Dendritic cell treated with granulocyte-macrophage colony-stimulating factor and Interleukin-4, amounts not matched to agents 40 ng/mL and 50 ng/mL, for 4 days (primary cell): ENCODE results near the gene MED23.

ENCODE experiments used
- H3K27ac Mint-ChIP-seq: one replicate; pipeline ENCODE4 v1.8.0; 2022; ENCODE audit warnings: mild to moderate bottlenecking, mixed read lengths
- H3K27me3 Mint-ChIP-seq: one replicate; pipeline ENCODE4 v1.8.0; 2022; ENCODE audit warnings: mild to moderate bottlenecking, mixed read lengths
- H3K36me3 Mint-ChIP-seq: one replicate; pipeline ENCODE4 v1.8.0; 2022; ENCODE audit warnings: low read depth, mixed read lengths
- H3K4me1 Mint-ChIP-seq: one replicate; pipeline ENCODE4 v1.8.0; 2022; ENCODE audit warnings: low read depth, mixed read lengths
- H3K4me3 Mint-ChIP-seq: one replicate; pipeline ENCODE4 v1.8.0; 2022; ENCODE audit warnings: mild to moderate bottlenecking, moderate library complexity, mixed read lengths
- H3K9me3 Mint-ChIP-seq: one replicate; pipeline ENCODE4 v1.8.0; 2022; ENCODE audit warnings: mixed read lengths
- intact Hi-C: fragments of 100-400 bp; cut with micrococcal nuclease; formaldehyde crosslinking; loops from one replicate; pipeline ENCODE4 v1.15.0; 2022

Gene MED23

GRCh38 chr6:131646249-131646670 is 18.2 kb upstream of the MED23 start:
- Mint-ChIP-seq H3K9me3 (no peaks in the 10 kb centered on the region), H3K27ac (no peak overlapping the region), H3K27me3 (no peaks in the 10 kb centered on the region), H3K4me3 (no peak overlapping the region), H3K36me3 (no peaks in the 10 kb centered on the region), H3K4me1 (no peaks in the 10 kb centered on the region)
- intact Hi-C loops = no loop called here

- Mint-ChIP-seq H3K36me3 (no peaks in the 10 kb centered on the region), H3K9me3 (no peaks in the 10 kb centered on the region), H3K4me1 (no peaks in the 10 kb centered on the region), H3K27me3 (no peaks in the 10 kb centered on the region), H3K4me3 (no peak overlapping the region), H3K27ac (no peak overlapping the region)
- intact Hi-C loops = no loop called here
Observed at GRCh38 chr6:131645846-131646245, 17.8 kb upstream of the MED23 start.

GRCh38 chr6:131644921-131645320 is 16.9 kb upstream of the MED23 start:
- intact Hi-C loops = no loop called here
- Mint-ChIP-seq H3K27ac (no peak overlapping the region), H3K36me3 (no peaks in the 10 kb centered on the region), H3K4me1 (no peaks in the 10 kb centered on the region), H3K9me3 (no peaks in the 10 kb centered on the region), H3K27me3 (no peaks in the 10 kb centered on the region), H3K4me3 (no peak overlapping the region)

GRCh38 chr6:131643855-131644460 is 15.9 kb upstream of the MED23 start:
- H3K27me3 Mint-ChIP-seq = no peaks in the 10 kb centered on the region
- intact Hi-C loops = no loop called here

GRCh38 chr6:131642987-131643611 is 15.1 kb upstream of the MED23 start:
- H3K4me1 Mint-ChIP-seq = no peaks in the 10 kb centered on the region
- H3K27me3 Mint-ChIP-seq = no peaks in the 10 kb centered on the region
- H3K9me3 Mint-ChIP-seq = no peaks in the 10 kb centered on the region
- no peaks in the 10 kb centered on the region for H3K36me3 Mint-ChIP-seq
- H3K27ac Mint-ChIP-seq = no peak overlapping the region
- no peak overlapping the region for H3K4me3 Mint-ChIP-seq
- intact Hi-C loops = no loop called here

More at GRCh38 chr6:131643855-131644460, 15.9 kb upstream of the MED23 start:
- H3K9me3 Mint-ChIP-seq = no peaks in the 10 kb centered on the region
- no peaks in the 10 kb centered on the region for H3K36me3 Mint-ChIP-seq
- H3K27ac Mint-ChIP-seq = no peak overlapping the region
- H3K4me1 Mint-ChIP-seq = no peaks in the 10 kb centered on the region
- no peak overlapping the region for H3K4me3 Mint-ChIP-seq

- Mint-ChIP-seq H3K9me3 (no peaks in the 10 kb centered on the region), H3K4me1 (no peaks in the 10 kb centered on the region), H3K36me3 (no peaks in the 10 kb centered on the region), H3K27me3 (no peaks in the 10 kb centered on the region), H3K4me3 (no peak overlapping the region), H3K27ac (no peak overlapping the region)
- intact Hi-C loops = no loop called here
Observed at GRCh38 chr6:131642565-131642964, 14.5 kb upstream of the MED23 start.

GRCh38 chr6:131641554-131641953 is 13.5 kb upstream of the MED23 start:
- no peaks in the 10 kb centered on the region for H3K9me3 Mint-ChIP-seq
- no peak overlapping the region for H3K4me3 Mint-ChIP-seq
- no peaks in the 10 kb centered on the region for H3K27me3 Mint-ChIP-seq
- no peak overlapping the region for H3K27ac Mint-ChIP-seq
- intact Hi-C loops = no loop called here
- H3K4me1 Mint-ChIP-seq = no peaks in the 10 kb centered on the region
- no peaks in the 10 kb centered on the region for H3K36me3 Mint-ChIP-seq

GRCh38 chr6:131640576-131640975 is 12.5 kb upstream of the MED23 start:
- H3K27ac Mint-ChIP-seq = no peak overlapping the region
- no peaks in the 10 kb centered on the region for H3K36me3 Mint-ChIP-seq
- no peaks in the 10 kb centered on the region for H3K27me3 Mint-ChIP-seq
- no peaks in the 10 kb centered on the region for H3K9me3 Mint-ChIP-seq
- no peaks in the 10 kb centered on the region for H3K4me1 Mint-ChIP-seq
- H3K4me3 Mint-ChIP-seq = no peak overlapping the region
- intact Hi-C loops = no loop called here

GRCh38 chr6:131640100-131640499 is 12.1 kb upstream of the MED23 start:
- no peaks in the 10 kb centered on the region for H3K36me3 Mint-ChIP-seq
- H3K27ac Mint-ChIP-seq = no peak overlapping the region
- no peaks in the 10 kb centered on the region for H3K27me3 Mint-ChIP-seq
- H3K4me1 Mint-ChIP-seq = no peaks in the 10 kb centered on the region
- no peak overlapping the region for H3K4me3 Mint-ChIP-seq
- no peaks in the 10 kb centered on the region for H3K9me3 Mint-ChIP-seq
- intact Hi-C loops = no loop called here

GRCh38 chr6:131638013-131638412 is 10.0 kb upstream of the MED23 start:
- H3K36me3 Mint-ChIP-seq = no peaks in the 10 kb centered on the region
- no peak overlapping the region for H3K4me3 Mint-ChIP-seq
- intact Hi-C loops = no loop called here
- no peaks in the 10 kb centered on the region for H3K4me1 Mint-ChIP-seq
- H3K27me3 Mint-ChIP-seq = no peaks in the 10 kb centered on the region
- no peak overlapping the region for H3K27ac Mint-ChIP-seq
- H3K9me3 Mint-ChIP-seq = no peaks in the 10 kb centered on the region

GRCh38 chr6:131636880-131637792 is 9.1 kb upstream of the MED23 start, which contains the start of gene ENPP3:
Gene ENPP3 (plus strand): TSS chr6:131637302. CDS start chr6:131637385, 83 bp downstream.
- H3K9me3 Mint-ChIP-seq = no peaks in the 10 kb centered on the region
- no peaks in the 10 kb centered on the region for H3K27me3 Mint-ChIP-seq
- no peak within 1 kb of the TSS for H3K4me3 Mint-ChIP-seq
- no peak within 1 kb of the TSS for H3K27ac Mint-ChIP-seq
- no peaks in the 10 kb centered on the region for H3K36me3 Mint-ChIP-seq
- intact Hi-C loops = no loop called here
- H3K4me1 Mint-ChIP-seq = no peaks in the 10 kb centered on the region

- H3K4me1 Mint-ChIP-seq = no peaks in the 10 kb centered on the region
- H3K9me3 Mint-ChIP-seq = no peaks in the 10 kb centered on the region
- no peak overlapping the region for H3K27ac Mint-ChIP-seq
- no peak overlapping the region for H3K4me3 Mint-ChIP-seq
- no peaks in the 10 kb centered on the region for H3K36me3 Mint-ChIP-seq
- intact Hi-C loops = no loop called here
- peaks cover 2% of the 10 kb centered on the region for H3K27me3 Mint-ChIP-seq
Observed at GRCh38 chr6:131635384-131636340, 7.6 kb upstream of the MED23 start.

GRCh38 chr6:131631625-131632289 is 3.7 kb upstream of the MED23 start:
- Mint-ChIP-seq H3K4me3 (no peak overlapping the region), H3K9me3 (no peaks in the 10 kb centered on the region), H3K36me3 (peaks cover 8% of the 10 kb centered on the region), H3K27ac (no peak overlapping the region), H3K4me1 (no peaks in the 10 kb centered on the region), H3K27me3 (peaks cover 2% of the 10 kb centered on the region)
- intact Hi-C loops = no loop called here
